GM18858 (cell line): ENCODE results near the gene PLEKHA6.

Experiments used
- ATAC-seq: cut with Tn5 transposase; IDR thresholded peaks from one replicate; pipeline ENCODE4 v1.9.1; 2021; ENCODE audit not compliant: unreplicated experiment

PLEKHA6 gene

GRCh38 chr1:204194080-204194479 lies 165.6 kb downstream of the PLEKHA6 start:
- no peak for ATAC-seq

DNA sequence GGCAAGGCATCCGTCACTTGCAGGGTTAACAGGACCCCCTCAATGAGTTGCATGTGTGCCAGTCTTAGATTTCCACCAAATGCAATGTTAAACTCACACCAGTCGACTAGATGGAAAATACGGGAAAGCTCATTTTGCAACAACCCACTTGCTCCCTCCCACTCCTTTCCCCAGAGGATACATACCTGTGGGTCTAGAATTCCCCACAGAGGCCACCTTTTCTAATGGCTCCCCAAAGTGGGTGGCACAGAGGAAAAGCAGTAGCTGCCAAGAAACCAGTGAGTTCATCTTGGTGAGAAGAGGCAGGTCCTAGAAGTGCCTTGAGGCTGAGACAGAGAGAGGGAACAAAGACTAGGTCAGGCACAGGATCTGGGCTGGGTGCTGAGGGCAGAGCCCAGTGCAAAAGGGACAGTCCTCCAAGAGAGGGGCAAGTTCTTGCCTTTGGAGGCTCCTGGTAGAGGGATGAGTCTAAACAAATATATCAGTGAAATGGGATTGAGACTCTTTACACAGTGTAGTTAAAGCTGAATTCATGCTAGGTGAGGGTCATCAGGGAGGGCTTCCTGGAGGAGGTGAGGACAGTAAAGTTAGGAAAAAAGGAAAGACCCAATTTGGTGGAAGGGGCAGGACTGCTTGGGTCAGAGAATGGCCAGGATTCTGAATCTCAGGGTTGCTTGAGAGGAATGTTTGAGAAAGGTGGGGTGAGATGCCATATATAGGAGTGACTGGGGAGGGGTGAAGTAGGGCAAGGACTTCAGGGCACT lies 167.0 kb downstream of the PLEKHA6 start:
- no peak for ATAC-seq

DNA sequence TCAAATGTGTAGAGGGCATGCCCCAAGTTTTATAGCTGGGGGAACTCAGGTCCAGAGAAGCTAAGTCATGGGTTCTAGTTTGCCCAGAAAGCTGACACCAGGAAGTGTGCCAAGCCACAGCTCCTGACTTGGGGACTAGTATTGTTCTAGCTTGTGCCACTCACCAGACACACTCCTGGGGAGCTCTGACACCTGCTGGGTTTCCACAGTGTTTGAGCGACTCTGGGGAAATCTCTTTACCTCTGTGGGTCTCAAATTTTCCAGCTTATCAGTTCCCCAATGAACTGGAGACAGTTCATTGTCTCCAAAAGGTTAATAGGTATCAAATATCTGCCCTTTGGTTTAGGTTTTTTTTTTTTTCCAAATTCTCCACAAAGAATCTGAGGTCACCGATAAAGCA lies 167.7 kb downstream of the PLEKHA6 start:
- no peak for ATAC-seq

GRCh38 chr1:204191456-204191855 lies 168.3 kb downstream of the PLEKHA6 start:
- ATAC-seq: no peak

GRCh38 chr1:204190212-204191211 lies 169.2 kb downstream of the PLEKHA6 start:
- ATAC-seq: no peak

DNA sequence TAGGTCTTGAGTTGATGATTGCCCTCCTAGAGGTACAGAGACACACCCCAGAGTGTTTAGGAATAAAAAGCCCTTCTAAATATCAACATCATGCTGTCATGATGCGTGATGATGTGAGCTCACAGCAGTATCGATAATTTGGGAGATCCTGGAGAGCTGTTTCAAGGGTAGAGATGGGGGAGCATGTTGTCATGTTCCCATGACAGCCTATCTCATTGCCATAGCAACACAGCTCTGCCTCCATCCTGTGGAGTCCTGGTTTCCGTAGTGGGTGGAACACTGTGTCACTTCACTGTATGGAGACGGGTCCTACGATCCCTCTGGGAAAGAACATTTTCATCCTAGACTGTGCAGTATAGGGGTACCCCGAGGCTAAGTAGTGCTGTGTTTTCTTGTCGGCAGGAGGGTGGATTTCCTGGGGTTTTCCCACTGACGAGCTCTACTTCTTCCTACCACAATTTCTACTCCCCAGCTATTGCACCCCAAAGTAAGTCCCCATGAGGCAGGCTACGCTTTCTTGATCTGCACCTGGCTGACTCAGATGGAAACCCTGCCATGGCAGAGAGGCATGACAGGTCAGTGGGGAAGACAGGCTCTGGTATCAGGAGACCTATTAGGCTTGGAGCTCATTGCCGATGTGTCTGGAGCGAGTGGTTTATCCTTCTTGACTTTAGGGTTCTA lies 170.6 kb downstream of the PLEKHA6 start:
- no peak for ATAC-seq

DNA sequence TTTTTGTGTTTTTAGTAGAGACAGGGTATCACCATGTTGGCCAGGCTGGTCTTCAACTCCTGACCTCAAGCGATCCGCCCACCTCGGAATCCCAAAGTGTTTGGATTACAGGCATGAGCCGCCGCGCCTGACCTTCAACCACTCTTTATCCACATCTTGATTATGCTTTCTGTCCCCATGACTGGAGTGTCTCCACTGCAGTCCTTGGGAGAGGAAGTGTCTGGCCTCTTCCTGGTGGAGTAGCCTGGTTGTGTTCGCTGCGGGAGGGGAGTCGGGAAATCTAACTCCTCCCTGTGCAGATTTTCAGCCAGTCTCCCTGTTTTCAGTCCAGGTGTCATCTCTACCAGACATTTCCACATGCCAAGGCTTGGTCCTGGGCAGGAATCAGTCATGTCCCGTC lies 173.1 kb downstream of the PLEKHA6 start:
- ATAC-seq: no peak

- no peak for ATAC-seq
Observed at GRCh38 chr1:204181116-204181515, 178.6 kb downstream of the PLEKHA6 start.

DNA sequence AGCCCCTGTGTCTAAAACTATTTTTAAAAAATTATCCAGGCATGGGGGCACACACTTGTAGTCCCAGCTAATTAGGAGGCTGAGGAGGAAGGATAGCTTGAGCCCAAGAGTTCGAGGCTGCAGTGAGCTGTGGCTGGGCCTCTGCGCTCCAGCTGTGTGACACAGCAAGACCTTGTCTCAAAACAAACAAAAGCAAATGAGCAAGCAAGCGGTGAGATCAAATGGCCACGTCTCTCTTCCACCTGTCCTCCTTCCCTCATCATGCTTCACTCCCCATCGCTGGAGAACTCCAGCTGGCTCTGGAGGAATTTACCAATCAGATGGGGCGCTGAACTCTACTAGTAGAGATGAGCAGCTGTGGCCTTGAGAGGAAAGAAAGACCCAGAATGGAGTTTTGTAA lies 179.6 kb downstream of the PLEKHA6 start:
- ATAC-seq: no peak

DNA sequence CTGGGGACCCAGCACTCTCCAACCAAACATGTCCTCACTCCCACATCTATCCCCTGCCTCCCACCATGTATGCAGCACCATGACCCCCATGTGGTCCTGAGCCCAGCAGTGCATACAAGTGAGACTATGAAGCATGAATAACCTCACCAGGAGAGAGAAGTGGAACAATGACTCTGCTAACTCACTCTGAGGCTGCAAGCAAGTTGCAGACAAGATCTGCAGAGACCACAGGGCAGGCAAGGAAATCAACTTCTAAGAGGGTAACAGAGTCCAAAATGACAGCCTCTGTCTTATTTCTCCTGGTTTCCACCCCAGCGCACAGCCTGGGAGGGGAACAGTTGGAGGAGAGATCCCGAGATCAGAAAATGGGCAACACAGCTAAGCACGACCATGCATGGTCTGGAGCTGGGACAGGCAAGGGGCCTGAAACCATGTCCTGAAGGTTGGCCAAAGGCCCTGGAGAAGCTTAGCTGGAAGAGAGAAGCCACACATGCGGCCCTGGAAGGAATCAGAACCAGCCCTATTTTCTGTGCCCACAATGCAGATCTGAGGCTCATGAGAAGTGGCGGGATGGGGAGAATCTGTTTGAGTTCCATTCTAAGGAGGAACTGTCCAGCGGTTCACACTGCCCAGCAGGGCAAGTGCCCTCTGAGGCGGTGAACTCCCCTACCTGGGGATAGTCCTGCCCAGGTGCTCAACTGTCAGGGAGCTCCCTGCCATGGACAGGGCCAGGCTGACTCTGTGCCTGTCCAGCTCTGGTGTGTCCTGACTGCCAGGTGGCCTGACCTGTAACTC lies 181.0 kb downstream of the PLEKHA6 start:
- no peak for ATAC-seq

DNA sequence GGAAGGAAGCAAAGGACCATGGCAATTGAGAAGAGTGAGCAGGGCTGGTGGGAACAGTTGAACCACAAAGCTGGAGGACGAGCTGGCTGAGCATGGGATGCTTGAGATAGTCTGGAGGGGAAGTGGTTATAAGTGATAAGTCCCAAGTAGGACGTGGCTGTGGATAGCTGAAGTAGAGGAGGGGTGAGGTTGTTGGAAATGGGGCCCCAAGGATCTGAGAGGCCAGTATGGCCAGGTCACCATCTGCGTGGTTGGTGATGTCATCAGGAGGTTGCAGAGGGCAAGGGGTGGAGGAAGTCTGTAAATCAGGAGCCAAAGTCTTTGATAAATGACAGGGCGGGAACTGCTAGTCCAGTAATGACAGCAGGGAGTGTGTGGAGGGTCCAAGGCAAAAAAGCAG lies 182.6 kb downstream of the PLEKHA6 start:
- ATAC-seq: no peak

- ATAC-seq: no peak
Observed at GRCh38 chr1:204176049-204176448, 183.7 kb downstream of the PLEKHA6 start.

DNA sequence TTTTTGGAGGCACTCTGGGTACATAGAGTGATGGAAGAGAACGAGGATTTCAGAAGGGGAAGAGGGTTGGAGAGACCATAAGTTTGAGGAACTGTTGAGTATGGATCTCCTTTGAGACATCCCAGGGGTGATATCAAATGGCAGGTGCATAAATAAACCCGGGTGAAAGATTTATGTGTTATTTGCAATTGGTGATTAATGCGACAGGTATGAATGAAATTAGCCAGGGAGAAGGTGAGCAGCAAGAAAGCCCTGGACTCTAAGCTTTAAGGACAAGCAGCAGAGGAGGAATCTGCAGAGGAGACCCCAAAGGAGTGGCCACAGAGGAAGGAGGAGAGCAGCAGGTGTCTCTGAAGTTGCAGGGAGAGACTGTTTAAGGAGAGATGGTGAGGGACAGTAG lies 184.8 kb downstream of the PLEKHA6 start:
- no peak for ATAC-seq

GRCh38 chr1:204172404-204173029 lies 187.2 kb downstream of the PLEKHA6 start:
- no peak for ATAC-seq

DNA sequence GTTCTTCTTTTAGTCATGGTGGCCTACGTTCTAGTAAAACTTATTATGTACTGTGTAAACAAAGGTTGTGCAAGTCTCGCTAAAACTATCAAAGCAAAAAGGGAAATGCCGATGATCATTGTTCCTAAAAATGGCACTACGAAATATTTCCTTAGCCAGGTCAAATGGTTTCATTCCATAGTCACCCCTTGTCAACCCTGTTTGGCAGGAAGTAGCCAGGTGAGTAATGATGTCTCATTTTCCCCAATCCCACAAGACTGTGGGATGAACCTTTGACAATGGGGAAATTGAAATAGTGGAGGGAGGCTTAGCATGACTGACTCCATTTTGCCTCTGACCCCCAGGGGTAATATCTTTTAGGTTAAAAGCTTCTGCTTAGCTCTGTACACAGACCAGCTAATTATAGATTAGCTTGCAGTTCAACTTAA lies 188.0 kb downstream of the PLEKHA6 start:
- ATAC-seq: no peak

- ATAC-seq: no peak
Observed at GRCh38 chr1:204170494-204171155, 189.1 kb downstream of the PLEKHA6 start.

DNA sequence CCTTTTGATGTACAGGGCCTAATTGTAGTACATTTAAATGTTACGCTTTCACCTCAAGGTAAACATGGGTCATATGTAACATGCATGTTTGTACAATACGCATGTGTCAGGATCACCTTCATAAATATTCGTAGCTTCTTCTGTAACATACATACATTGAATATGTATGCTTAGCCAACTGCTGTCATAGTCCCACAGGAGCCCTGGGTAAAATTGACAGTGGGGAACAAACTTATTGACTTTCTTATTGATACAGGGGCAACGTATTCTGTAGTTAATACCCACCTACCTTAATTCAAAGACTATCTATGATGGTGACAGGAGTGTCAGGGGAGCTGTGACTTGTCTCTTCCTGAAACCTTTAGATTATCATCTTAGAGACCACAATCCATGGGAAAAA lies 189.9 kb downstream of the PLEKHA6 start:
- ATAC-seq: no peak
